ENCODE data around the gene KLHL9.

DNA sequence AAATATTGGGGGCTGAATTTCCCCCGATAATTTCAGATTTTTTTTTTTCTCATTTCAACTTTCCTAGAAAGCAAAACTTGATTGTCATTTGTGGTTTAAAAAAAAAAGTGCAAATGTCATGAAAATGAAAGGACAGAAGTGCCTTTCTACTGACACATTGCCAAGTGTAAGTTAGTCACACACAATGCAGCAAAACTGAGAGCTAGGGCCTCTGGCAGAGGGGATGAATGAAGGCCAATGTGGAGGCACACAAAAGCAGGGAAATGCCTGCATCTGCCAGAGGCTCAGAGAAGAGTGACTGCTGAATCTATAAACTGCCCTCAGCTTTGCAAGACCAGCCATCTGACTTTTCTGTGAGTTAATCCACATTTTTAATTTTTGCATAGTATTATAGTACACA is 23.3 kb downstream of the KLHL9 start:
- TF ChIP-seq, protein P1, sequence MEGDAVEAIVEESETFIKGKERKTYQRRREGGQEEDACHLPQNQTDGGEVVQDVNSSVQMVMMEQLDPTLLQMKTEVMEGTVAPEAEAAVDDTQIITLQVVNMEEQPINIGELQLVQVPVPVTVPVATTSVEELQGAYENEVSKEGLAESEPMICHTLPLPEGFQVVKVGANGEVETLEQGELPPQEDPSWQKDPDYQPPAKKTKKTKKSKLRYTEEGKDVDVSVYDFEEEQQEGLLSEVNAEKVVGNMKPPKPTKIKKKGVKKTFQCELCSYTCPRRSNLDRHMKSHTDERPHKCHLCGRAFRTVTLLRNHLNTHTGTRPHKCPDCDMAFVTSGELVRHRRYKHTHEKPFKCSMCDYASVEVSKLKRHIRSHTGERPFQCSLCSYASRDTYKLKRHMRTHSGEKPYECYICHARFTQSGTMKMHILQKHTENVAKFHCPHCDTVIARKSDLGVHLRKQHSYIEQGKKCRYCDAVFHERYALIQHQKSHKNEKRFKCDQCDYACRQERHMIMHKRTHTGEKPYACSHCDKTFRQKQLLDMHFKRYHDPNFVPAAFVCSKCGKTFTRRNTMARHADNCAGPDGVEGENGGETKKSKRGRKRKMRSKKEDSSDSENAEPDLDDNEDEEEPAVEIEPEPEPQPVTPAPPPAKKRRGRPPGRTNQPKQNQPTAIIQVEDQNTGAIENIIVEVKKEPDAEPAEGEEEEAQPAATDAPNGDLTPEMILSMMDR (conservative IDR thresholded peaks at IDR 0.05; ENCODE audit: low read length), result no peak
- no peak for TF ChIP-seq EZH2phosphoT487 (IDR thresholded peaks at IDR 0.05; ENCODE audit: borderline replicate concordance, low read depth, low read length)

Measured in OCI-LY7 (cell line).